Fibroblast of lung (primary cell): ENCODE results near the gene MFSD6L. TPM values are rescaled to one million over a fixed set of nuclear protein-coding genes. Genes with fewer than 3 reads are reported as not detected.
A peak's percentile ranks its signal among the peaks of the same experiment; 100 is the strongest.

ENCODE experiments used
- DNase-seq, 2 donors: peaks; one replicate each; pipeline versions ENCODE4 v3.0.0 to v3.0.0-alpha.2; 2010; ENCODE audit warnings: low read depth in 2 of 2
- H2AFZ ChIP-seq: 2 replicates; pipeline ENCODE4 v1.5.1; 2012; ENCODE audit warnings: low read length, control low read depth, inconsistent platforms
- H3K27ac ChIP-seq: 2 replicates; pipeline ENCODE4 v1.5.1; 2011; ENCODE audit warnings: low read length, control low read depth; ENCODE audit not compliant: insufficient read depth
- H3K27me3 ChIP-seq: 2 replicates; pipeline ENCODE4 v1.5.1; 2011; ENCODE audit warnings: mild to moderate bottlenecking, low read length; ENCODE audit not compliant: control insufficient read depth, insufficient read depth
- H3K36me3 ChIP-seq: 2 replicates; pipeline ENCODE4 v1.5.1; 2011; ENCODE audit warnings: low read length; ENCODE audit not compliant: control insufficient read depth, insufficient read depth
- H3K4me1 ChIP-seq: 2 replicates; pipeline ENCODE4 v1.5.1; 2011; ENCODE audit warnings: low read length; ENCODE audit not compliant: control insufficient read depth, insufficient read depth; ENCODE audit errors: extremely low read depth
- H3K4me2 ChIP-seq: 2 replicates; pipeline ENCODE4 v1.5.1; 2011; ENCODE audit warnings: low read length, control low read depth; ENCODE audit not compliant: insufficient read depth; ENCODE audit errors: extremely low read depth
- H3K4me3 ChIP-seq, 4 experiments: fragments of 200-600 bp in 1 of 4; sonication (generic) in 1 of 4; replicated peaks in 1 of 4; 2 replicates each; pipeline ENCODE4 v1.5.1; 2011 to 2016; ENCODE audit warnings: low read length in 4 of 4, low read depth in 3 of 4, mild to moderate bottlenecking in 3 of 4, control low read depth in 2 of 4, inconsistent platforms in 1 of 4, mixed read lengths in 1 of 4; ENCODE audit not compliant: insufficient read depth in 1 of 4; ENCODE audit errors: control extremely low read depth in 1 of 4
- H3K79me2 ChIP-seq: 2 replicates; pipeline ENCODE4 v1.5.1; 2012; ENCODE audit warnings: mild to moderate bottlenecking, low read length, inconsistent platforms; ENCODE audit not compliant: control insufficient read depth, insufficient read depth
- H3K9ac ChIP-seq: 2 replicates; pipeline ENCODE4 v1.5.1; 2011; ENCODE audit warnings: mild to moderate bottlenecking, low read length, control low read depth; ENCODE audit not compliant: insufficient read depth
- H3K9me3 ChIP-seq: 2 replicates; pipeline ENCODE4 v1.5.1; 2012; ENCODE audit warnings: low read depth, low read length; ENCODE audit not compliant: control insufficient read depth, insufficient read depth
- H4K20me1 ChIP-seq: 2 replicates; pipeline ENCODE4 v1.5.1; 2011; ENCODE audit warnings: low read length; ENCODE audit not compliant: control insufficient read depth, insufficient read depth; ENCODE audit errors: extremely low read depth
- CTCF ChIP-seq, 2 donors: IDR thresholded peaks in 1 of 2; conservative IDR thresholded peaks in 1 of 2; 1 replicate in 1 of 2; 2 replicates in 1 of 2; pipeline ENCODE4 v1.5.1; 2011 to 2012; ENCODE audit warnings: low read length in 2 of 2, control low read depth in 1 of 2, inconsistent platforms in 1 of 2, low read depth in 1 of 2, mild to moderate bottlenecking in 1 of 2
- EZH2 ChIP-seq: IDR thresholded peaks from 2 replicates; pipeline ENCODE4 v1.5.1; 2012; ENCODE audit warnings: low read length, control low read depth, mild to moderate bottlenecking; ENCODE audit errors: missing control alignments
- polyA plus RNA-seq, 2 donors: library from polyadenylated mRNA; depleted of rRNA in 1 of 2; stranded (reverse) in 1 of 2; unstranded in 1 of 2; fragments of >200 nt; gene quantifications; 2 replicates each; pipeline ENCODE4 v1.2.1, GENCODE V29; 2011 to 2012; ENCODE audit warnings: missing spikeins in 1 of 2
- total RNA-seq: library from RNA; depleted of rRNA; stranded (reverse); fragments of >200 nt; gene quantifications from 2 replicates; pipeline ENCODE4 v1.2.1, GENCODE V29; 2014

The MFSD6L gene
- total and polyA plus RNA-seq, 2 donors (not counting 1 experiment from before 2014, with no cell fraction given): not detected

- Histone ChIP-seq H3K27me3 (no peaks in the 10 kb centered on the region), H2AFZ (no peak overlapping the region), H3K4me3 (no peak overlapping the region), H3K4me1 (no peaks in the 10 kb centered on the region), H3K4me2 (no peak overlapping the region), H3K9ac (no peak overlapping the region), H3K9me3 (no peaks in the 10 kb centered on the region), H3K79me2 (no peaks in the 10 kb centered on the region), H4K20me1 (no peaks in the 10 kb centered on the region), H3K27ac (no peak overlapping the region), H3K36me3 (no peaks in the 10 kb centered on the region)
- no peak for TF ChIP-seq EZH2
- TF ChIP-seq CTCF (conservative IDR thresholded peaks at IDR 0.05 in 1 of 2, IDR thresholded peaks at IDR 0.05 in 1 of 2; ENCODE audit: low read depth in 1 of 2, low read length in 2 of 2): peak in 1 of 2 donors; percentile 10
- DNase-seq: no peak
These were observed 33.7 kb upstream of the MFSD6L start for GRCh38 chr17:8832711-8833352.

- TF ChIP-seq EZH2: no peak
- TF ChIP-seq CTCF (conservative IDR thresholded peaks at IDR 0.05 in 1 of 2, IDR thresholded peaks at IDR 0.05 in 1 of 2; ENCODE audit: low read depth in 1 of 2, low read length in 2 of 2): no peak
- no peaks in the 10 kb centered on the region for H3K4me1 ChIP-seq
- H3K27ac ChIP-seq: no peak overlapping the region
- H3K79me2 ChIP-seq: no peaks in the 10 kb centered on the region
- no peaks in the 10 kb centered on the region for H3K9me3 ChIP-seq
- DNase-seq: no peak
- H3K36me3 ChIP-seq: no peaks in the 10 kb centered on the region
- no peak overlapping the region for H3K4me2 ChIP-seq
- no peaks in the 10 kb centered on the region for H3K27me3 ChIP-seq
- no peak overlapping the region for H3K4me3 ChIP-seq
- no peak overlapping the region for H3K9ac ChIP-seq
- H4K20me1 ChIP-seq: no peaks in the 10 kb centered on the region
- H2AFZ ChIP-seq: no peak overlapping the region
These were observed 32.2 kb upstream of the MFSD6L start for GRCh38 chr17:8831234-8831849.

GRCh38 chr17:8830141-8830540, 31.0 kb upstream of the MFSD6L start:
- H3K27me3 ChIP-seq: no peaks in the 10 kb centered on the region
- no peaks in the 10 kb centered on the region for H3K9me3 ChIP-seq
- no peaks in the 10 kb centered on the region for H3K4me1 ChIP-seq
- no peaks in the 10 kb centered on the region for H4K20me1 ChIP-seq
- H3K9ac ChIP-seq: no peak overlapping the region
- no peaks in the 10 kb centered on the region for H3K79me2 ChIP-seq
- DNase-seq: no peak
- TF ChIP-seq CTCF (conservative IDR thresholded peaks at IDR 0.05 in 1 of 2, IDR thresholded peaks at IDR 0.05 in 1 of 2; ENCODE audit: low read depth in 1 of 2, low read length in 2 of 2) (no peak), EZH2 (no peak)
- H3K4me3 ChIP-seq: no peak overlapping the region
- no peak overlapping the region for H2AFZ ChIP-seq
- no peak overlapping the region for H3K4me2 ChIP-seq
- H3K27ac ChIP-seq: no peak overlapping the region
- no peaks in the 10 kb centered on the region for H3K36me3 ChIP-seq
